ENCODE measurements around the gene SNX9.

- TF ChIP-seq CTCF (IDR thresholded peaks at IDR 0.05 in 4 of 5, conservative IDR thresholded peaks at IDR 0.05 in 1 of 5), result no peak
- TF ChIP-seq POLR2A (IDR thresholded peaks at IDR 0.05), result no peak
Measured at GRCh38 chr6:157965387-157965786, 142.3 kb downstream of the SNX9 start.
